Measurements from ENCODE around the gene PRDX2.

Gene PRDX2

DNA sequence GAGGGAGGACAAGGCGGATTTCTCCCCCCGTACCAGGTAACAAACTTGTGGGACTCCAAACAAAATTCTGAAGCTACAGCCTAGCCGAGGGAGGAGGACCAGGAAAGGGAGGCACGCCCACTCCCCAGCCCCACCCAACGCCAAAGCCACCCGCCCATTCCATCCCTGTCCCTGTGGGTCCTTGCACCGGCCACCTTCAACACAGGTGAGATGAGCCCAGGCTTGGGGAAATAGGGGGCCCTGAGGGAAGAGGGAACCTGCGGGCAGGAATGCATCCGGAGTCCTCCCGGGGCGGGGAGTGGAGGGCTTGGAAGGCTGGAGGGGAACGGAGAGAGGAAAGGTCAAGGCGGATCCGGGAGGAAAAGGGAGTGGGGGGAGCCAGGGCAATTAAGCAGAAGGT is 50.0 kb downstream of the PRDX2 start, which contains the start of gene BEST2:
Gene BEST2, plus strand, starts transcription at position 157 of the 400 bp plus-strand sequence. CDS start 802 bp downstream, outside the sequence.
- DNase-seq: no peak

DNA sequence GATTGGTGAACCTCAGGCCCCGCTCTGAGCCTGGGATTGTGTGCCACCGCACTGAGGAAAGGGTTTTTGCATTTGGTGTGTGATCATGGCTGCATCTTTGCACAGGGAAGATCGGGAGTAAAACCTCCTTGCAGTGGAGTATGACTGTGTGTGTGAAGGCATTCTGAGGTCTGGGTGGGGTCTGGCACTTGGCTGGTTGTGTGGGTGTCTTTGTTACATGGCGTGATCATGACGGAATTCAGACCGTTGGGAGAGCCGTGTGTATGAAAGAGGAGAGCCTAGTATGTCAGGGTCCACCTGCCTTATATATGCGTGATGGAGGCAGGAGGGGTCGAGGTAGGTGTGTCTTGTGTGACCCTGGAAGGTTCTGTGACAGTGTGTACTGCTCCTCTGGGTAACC is 50.7 kb downstream of the PRDX2 start:
- no peak for DNase-seq

DNA sequence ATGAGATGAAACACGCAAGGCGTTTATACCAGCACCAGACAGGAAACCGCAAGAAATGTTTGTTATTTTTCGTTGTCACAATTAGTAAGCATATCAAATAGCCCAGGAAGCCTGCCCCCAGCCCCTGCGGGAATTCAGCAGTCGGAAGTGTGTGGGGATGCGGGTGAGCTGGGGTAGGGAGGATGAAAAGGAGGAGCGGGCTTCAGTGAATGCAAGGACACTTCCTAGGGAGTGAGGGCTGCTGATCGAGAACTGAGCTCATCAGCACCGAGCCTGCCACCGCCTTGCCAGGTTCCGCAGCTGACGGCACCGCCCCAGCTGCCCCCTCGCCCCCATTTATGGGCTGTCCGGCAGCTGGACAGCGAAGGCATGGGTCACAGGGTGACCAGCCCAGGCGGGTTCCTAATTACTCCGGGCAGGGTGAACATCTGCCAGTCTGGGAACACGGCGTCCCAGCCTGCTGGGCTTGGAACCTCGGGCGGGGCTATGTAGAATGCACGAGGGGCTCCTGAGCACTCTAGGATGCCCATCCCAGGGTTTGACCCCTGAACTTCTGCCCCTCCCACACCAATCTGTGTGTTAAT is 51.6 kb downstream of the PRDX2 start:
- no peak for DNase-seq

DNA sequence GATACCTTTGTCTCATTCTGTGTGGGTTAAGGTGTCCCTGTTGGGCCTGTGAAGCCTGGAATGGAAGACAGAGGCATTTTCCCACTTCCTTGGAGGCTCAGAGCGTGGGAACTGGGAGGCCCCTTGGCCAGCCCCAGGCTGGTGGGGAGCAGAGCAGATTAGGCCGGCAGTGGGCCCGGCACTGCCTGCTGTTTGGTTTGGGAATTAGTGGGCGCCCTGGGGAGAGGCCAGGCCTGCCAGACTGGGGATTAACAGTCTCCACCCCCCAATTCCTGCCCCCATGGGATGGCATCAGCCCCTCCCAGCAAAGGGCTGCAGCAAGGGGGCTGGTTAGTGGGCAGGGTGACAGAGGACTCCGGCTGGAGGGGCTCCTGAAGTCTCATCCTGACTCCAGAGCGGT is 53.1 kb downstream of the PRDX2 start:
- DNase-seq: no peak

Data from activated CD4-positive, alpha-beta T cell treated with anti-CD3 and anti-CD28 coated beads, Interleukin-10, Interleukin-2, amounts not matched to agents 100 ng/mL and 50 ng/mL, durations not matched to agents 16 hours and 8 hours (primary cell).